ENCODE results near the gene DUSP3.

Gene DUSP3

DNA sequence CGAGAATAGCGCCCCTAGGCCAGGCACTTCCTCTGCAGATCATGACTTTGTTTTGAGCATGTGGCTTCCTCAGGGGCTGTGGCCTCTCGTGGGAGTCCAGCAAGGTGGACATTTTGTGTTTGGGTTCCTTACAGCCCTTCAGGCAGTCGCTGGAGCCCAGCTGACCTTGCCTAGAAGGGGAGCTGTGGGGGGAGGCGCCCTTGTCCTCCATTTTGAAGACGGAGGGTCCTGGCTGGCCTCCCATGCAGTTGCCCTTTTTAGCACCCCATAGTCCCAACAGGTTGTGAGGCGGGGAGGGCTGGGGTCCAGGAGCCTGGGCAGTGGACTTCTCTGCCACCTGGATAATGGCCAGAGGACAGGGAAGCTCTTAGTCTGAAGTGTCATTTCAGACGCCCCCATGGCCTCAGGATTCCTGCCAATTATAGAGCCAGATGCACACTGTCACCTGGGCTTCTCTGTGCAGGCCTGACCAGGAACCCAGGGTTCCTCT is 21.6 kb downstream of the DUSP3 start:
- H3K4me3 ChIP-seq (ENCODE audit: low read depth, low read length) = no peak overlapping the region
- in situ Hi-C loops (cut with HindIII; ENCODE audit: low pct_ligation_motif_present, low sequenced_read_pairs) = loop anchor here (10.0 kb wide), 1 partner anchor 62 kb away; no protein-coding TSS in a partner anchor
- H3K27me3 ChIP-seq (replicated peaks) = peaks cover 28% of the 10 kb centered on the region
- DNase-seq = no peak
- TF ChIP-seq, protein P1, sequence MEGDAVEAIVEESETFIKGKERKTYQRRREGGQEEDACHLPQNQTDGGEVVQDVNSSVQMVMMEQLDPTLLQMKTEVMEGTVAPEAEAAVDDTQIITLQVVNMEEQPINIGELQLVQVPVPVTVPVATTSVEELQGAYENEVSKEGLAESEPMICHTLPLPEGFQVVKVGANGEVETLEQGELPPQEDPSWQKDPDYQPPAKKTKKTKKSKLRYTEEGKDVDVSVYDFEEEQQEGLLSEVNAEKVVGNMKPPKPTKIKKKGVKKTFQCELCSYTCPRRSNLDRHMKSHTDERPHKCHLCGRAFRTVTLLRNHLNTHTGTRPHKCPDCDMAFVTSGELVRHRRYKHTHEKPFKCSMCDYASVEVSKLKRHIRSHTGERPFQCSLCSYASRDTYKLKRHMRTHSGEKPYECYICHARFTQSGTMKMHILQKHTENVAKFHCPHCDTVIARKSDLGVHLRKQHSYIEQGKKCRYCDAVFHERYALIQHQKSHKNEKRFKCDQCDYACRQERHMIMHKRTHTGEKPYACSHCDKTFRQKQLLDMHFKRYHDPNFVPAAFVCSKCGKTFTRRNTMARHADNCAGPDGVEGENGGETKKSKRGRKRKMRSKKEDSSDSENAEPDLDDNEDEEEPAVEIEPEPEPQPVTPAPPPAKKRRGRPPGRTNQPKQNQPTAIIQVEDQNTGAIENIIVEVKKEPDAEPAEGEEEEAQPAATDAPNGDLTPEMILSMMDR (IDR thresholded peaks at IDR 0.05; ENCODE audit: low read depth, low read length, missing control alignments) = no peak
- H3K27ac ChIP-seq = no peak overlapping the region
- no peaks in the 10 kb centered on the region for H3K36me3 ChIP-seq (replicated peaks)

DNA sequence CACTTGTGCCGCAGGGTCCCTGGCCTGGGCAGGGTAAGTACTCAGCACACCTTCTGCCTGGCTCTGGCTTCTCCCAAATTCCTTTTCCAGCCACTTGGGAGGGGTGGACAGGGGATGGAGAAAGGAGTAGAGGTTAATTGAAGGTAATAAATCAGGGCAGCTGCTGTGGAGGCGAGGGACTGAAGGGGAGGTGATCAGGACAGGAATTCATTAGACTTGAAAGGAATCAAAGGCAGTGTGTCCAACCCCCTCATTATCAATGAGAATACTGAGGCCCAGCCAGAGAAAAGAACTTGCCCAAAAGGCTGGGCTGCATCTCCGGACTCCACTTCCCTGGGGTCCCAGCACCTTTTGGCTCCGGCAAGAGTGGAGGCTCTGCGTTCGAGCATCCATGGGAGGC is 22.6 kb downstream of the DUSP3 start:
- no peak for DNase-seq
- in situ Hi-C loops (cut with HindIII; ENCODE audit: low pct_ligation_motif_present, low sequenced_read_pairs) = loop anchor here (10.0 kb wide), 1 partner anchor 61 kb away; no protein-coding TSS in a partner anchor
- no peak overlapping the region for H3K27ac ChIP-seq
- H3K36me3 ChIP-seq (replicated peaks) = no peaks in the 10 kb centered on the region
- TF ChIP-seq, protein P1 (IDR thresholded peaks at IDR 0.05; ENCODE audit: low read depth, low read length, missing control alignments) = no peak
- peaks cover 28% of the 10 kb centered on the region for H3K27me3 ChIP-seq (replicated peaks)
- H3K4me3 ChIP-seq (ENCODE audit: low read depth, low read length) = no peak overlapping the region

DNA sequence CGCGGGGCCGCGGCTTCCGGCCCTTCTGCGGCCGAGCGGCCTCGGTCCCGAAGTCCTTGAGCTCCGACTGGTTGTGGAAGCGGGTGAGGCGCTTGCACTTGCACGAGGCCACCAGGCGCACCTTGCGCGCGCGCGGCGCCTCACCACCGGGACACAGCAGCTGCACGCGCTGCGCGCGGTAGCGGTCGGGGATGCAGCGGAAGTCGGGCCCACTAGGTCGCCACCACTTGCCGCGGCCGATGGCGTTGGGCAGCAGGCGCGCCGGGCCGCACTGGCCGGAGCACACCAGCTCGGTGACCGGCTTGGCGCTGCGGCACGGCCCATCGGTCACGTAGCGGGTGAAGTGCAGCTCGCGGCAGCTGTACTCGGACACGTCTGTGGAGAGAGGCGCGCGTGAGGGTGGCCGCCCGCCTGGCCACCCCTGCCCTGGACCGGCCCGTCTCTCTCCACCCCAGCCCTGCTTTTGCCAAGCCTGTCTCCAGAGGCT is 23.3 kb downstream of the DUSP3 start:
- in situ Hi-C loops (cut with HindIII; ENCODE audit: low pct_ligation_motif_present, low sequenced_read_pairs) = loop anchor here (10.0 kb wide), 1 partner anchor 61 kb away; no protein-coding TSS in a partner anchor
- Histone ChIP-seq H3K27me3 (replicated peaks) (peaks cover 28% of the 10 kb centered on the region), H3K4me3 (ENCODE audit: low read depth, low read length) (no peak overlapping the region), H3K36me3 (replicated peaks) (no peaks in the 10 kb centered on the region), H3K27ac (no peak overlapping the region)
- TF ChIP-seq, protein P1 (IDR thresholded peaks at IDR 0.05; ENCODE audit: low read depth, low read length, missing control alignments) = no peak
- DNase-seq = no peak

DNA sequence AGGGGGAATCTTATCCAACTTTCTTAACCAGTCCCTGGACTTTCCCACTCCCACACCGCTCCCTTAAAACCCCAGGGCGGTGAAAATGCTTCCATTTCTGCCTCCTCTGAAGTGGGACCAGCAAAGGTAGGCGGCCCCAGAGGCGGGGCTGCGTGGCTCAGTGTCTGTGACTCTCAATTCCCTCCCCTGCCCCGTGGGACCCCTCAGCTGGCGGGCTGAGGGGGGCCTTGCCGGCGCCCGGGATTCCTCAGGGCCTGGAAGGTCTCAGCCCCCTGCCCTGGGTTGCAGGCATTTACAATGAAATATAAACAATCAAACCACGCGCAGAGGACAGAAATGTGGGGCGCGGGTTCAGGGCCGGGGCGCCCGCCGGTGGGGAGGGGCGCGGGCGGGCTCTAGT is 23.8 kb downstream of the DUSP3 start:
- in situ Hi-C loops (cut with HindIII; ENCODE audit: low pct_ligation_motif_present, low sequenced_read_pairs) = loop anchor here (10.0 kb wide), 1 partner anchor 60 kb away; no protein-coding TSS in a partner anchor
- DNase-seq = no peak
- H3K27me3 ChIP-seq (replicated peaks) = peaks cover 28% of the 10 kb centered on the region
- no peaks in the 10 kb centered on the region for H3K36me3 ChIP-seq (replicated peaks)
- TF ChIP-seq, protein P1 (IDR thresholded peaks at IDR 0.05; ENCODE audit: low read depth, low read length, missing control alignments) = no peak
- no peak overlapping the region for H3K4me3 ChIP-seq (ENCODE audit: low read depth, low read length)
- no peak overlapping the region for H3K27ac ChIP-seq

DNA sequence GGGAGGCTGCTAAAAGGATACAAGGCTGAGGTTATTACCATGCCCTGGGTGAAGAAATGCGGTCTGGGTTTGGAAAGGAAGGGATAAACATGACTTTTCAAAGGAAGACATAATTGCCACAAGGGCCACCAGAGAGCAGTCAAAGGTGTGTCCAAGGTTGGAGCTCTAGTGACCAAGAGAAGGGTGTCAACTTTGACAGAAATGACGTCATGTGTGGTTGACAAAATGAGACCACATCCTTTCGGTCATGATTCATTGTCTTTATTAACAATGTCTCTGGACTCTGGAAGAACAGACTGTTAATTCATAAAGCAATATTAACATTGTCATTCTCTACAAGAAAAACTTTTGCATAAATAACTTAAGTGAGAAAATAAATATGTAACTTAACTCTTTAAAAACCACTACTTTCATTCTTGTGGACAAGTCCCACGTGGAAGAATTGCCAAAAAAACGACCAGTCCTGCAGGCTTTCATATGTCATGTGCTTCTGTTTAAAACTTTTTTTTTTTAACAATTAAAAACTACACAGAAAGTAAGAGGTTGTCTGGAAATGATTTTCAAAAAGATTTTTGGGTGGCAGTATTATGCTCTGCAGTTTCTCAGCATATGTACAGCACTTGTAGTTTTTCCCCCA is 25.2 kb downstream of the DUSP3 start:
- DNase-seq = no peak
- in situ Hi-C loops (cut with HindIII; ENCODE audit: low pct_ligation_motif_present, low sequenced_read_pairs) = loop anchor here (10.0 kb wide), 1 partner anchor 59 kb away; no protein-coding TSS in a partner anchor
- TF ChIP-seq, protein P1 (IDR thresholded peaks at IDR 0.05; ENCODE audit: low read depth, low read length, missing control alignments) = no peak
- peaks cover 19% of the 10 kb centered on the region for H3K27me3 ChIP-seq (replicated peaks)
- no peaks in the 10 kb centered on the region for H3K36me3 ChIP-seq (replicated peaks)
- no peak overlapping the region for H3K4me3 ChIP-seq (ENCODE audit: low read depth, low read length)
- no peak overlapping the region for H3K27ac ChIP-seq
